NCI-H2171 treated with DMSO at 0.1 percent for 48 hours (cell line): ENCODE data around the gene PTP4A1.

Experiments
- DNase-seq: peaks from one replicate; lab custom pipeline; 2025; lab: John Stamatoyannopoulos, UW

The PTP4A1 gene

DNA sequence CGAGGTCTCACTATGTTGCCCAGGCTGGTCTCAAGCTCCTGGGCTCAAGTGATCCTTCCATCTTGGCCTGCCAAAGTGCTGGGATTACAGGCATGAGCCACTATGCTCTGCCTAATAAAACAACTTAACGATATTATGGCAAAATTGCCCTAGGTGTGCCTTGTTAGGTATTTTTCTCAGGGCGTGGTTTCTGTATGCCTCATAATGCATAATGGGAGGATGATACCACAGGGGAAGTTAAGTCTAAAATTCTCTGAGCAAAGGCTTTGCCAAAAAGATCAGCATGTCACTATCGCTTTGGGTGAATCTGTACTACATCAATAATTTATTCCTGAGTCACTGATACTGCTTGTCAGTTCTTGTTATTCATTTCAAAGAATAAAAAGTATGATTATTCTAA, 15.9 kb upstream of the PTP4A1 start:
- no peak for DNase-seq

DNA sequence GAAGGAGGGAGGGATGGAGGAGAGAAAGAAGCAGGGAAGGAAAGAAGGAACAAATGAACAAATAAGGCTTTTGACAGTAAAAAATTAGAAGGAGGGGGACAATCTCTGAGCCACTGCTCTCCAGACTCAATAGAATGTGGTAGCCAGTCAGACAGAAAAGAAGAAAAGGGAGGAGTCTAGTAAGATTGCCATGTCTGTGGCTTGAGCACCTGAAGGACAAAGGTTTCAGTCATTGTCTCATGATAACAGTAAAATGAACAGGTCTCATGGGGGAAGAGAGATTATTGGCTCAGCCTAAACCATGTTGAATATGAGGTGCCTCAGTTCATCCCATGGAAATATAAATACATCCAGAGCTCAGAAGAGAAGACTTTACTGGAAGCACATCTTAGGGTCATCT, 14.0 kb upstream of the PTP4A1 start:
- DNase-seq = no peak

DNA sequence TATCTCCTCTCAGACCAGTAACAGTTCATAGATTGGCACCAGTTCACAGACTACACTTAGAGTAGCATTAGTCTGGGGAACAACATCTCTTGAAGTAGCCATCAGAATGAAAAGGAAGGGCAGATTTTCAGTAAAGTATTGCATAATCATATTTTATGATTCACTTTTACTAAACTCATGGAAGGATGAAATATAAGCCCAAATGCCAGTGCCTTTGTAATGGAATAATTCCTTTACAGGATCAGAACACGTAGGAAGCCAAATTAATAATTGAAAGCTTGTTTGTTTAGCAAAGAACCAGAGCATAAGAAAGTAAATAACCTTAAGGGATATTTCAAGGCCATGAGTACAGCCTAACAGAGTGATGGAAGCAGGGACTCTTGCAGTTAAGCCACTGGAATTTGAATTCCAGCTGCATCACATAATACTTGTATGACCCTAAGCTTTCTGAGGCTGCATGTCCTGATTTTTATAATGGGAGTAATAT, 11.4 kb upstream of the PTP4A1 start:
- no peak for DNase-seq

DNA sequence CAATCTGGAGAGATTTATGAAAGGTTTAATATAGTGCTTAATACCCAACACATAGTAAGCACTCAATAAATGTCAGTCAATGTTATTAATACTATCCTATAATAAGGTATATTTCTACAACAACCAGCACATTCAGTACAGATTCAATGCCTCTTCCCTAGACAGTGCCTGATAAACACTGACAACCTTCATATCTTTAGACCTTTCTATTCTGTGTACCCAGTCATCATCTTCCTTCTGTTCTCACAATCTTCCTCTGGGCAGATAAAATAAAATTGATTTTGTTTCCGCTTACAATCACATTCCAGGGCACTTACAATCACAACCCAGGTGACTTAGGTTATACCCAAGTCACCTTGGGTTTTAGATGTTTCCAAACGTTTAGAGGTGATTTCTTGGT, 11.0 kb upstream of the PTP4A1 start:
- no peak for DNase-seq

DNA sequence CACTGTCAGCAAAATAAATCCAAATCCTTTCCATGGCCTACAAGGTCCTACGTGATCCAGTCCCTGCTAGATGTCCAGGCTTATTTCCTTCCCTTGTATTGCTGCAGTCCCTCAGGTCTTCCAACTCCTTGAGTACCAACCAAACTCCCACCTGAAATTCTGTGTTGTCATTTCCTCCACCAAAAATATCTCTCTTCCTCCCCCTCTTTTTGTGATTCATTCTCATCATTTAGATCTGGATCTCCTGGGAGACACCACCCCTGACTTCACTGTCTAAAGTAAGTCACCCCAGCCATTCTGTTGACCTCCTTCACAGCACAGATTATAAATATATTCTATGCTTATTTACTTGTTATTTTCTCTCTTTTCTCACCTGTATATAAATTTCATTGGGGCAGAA, 9.0 kb upstream of the PTP4A1 start:
- no peak for DNase-seq

DNA sequence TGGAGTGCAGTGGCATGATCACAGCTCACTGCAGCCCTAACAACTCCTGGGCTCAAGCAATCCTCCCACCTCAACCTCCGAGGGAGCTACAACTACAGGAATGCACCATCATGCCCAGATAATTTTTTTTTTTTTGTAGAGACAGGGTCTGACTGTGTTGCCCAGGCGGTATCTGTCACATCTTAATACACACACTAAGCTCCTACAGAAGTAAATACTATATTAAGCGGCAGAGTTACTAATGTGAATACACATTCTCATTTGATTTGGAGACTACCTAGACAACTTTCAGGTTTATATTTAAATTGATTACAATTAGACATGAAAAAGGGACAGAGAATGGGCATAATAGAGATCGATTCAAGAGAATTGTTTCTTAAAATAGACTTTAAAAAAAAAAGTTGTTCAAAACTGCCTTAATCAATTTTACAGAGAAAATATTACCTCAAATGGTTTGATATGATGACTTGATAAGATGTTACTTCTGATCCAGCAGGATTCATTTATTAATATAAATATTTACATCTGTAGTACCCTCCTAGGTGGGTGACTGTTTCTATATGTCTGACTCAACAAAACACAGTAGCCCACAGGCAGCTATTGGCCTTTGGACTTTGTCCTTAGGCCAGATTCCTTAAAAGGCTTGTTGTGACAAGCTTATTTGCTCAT, 7.1 kb upstream of the PTP4A1 start:
- no peak for DNase-seq

DNA sequence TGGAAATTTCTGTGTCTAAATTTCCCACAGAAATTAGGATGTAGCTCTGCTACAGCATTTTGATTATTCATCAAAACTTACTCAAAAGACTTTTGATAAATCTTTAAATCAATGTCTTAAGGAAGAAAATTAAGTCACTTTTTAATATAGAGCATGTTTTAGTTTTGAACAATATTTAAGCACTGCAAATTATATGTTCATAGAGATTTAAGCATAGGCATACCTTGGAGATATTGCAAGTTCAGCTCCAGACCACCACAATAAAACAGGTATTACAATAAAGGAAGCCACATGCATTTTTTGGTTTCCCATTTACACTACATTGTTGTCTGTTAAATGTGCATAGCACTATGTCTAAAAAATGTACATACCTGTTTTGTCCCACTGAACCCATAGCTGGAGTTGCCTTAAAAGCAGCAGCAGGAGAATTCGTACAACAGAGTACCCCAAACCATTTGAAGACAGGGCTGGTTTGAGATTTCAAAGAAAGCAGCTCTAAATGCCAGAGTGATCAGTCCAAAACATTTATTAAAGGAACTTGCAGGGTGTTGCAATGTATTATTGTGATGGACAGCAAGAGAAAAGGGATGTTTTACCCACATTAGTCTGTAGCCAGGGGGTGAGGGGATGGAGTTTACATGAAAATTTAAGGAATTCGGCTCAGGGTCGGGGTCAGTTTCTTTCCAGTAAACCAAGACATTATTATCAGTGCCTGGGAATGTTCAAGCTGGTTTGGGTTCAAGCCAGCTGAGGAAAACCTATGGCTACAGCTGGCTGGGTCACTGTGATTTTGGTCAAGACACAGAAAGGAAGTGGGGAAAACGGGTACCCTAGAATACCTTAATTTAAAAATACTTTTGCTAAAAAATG, 6.3 kb upstream of the PTP4A1 start:
- no peak for DNase-seq

DNA sequence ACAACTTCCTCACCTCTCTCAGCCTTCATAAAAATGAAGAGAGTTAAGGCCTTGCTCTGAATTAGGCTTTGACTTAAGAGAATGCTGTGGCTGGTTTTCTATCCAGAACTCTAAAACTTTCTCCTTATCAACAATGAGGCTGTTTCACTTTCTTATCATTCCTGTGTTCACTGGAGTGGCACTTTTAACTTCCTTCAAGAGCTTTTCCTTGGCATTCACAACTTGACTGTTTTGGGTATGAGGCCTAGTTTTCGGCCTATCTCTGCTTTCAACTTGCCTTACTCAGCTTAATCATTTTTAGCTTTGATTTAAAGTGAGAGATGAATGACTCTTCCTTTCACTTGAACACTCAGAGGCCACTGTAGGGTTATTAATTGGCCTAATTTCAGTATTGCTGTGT, 4.3 kb upstream of the PTP4A1 start:
- no peak for DNase-seq

DNA sequence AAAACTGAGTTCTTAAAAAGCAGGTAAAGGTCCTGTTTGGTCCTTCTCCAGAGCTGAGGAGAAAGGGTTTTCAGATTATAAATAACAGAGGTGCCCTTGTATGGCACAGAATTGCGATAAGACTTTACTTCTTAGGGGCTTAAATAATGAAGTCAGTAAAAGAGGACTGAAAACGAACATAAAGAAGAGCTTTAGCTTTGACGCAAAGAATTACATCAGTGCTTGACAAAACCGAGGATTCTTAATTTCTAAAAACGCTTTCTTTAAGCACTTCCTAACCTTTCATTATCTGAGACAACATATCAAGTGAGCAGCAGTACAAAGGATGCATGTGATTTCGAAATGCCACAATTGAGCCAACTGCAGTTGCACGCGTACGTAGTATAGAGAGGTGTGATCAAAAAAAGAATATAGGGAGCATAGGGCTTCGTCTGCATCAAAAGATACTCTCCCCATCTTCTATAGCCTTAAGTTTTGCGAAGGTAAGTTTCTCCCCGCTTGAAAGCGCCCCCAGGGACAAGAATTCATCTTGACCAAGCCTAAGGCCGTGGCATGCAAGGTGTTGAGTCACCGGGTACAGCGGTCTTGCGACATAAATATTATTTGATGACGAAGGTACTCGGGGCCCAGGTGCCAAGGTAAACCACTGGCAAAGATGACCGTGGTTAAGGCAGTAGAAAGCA, 778 bp upstream of the PTP4A1 start:
- no peak for DNase-seq

DNA sequence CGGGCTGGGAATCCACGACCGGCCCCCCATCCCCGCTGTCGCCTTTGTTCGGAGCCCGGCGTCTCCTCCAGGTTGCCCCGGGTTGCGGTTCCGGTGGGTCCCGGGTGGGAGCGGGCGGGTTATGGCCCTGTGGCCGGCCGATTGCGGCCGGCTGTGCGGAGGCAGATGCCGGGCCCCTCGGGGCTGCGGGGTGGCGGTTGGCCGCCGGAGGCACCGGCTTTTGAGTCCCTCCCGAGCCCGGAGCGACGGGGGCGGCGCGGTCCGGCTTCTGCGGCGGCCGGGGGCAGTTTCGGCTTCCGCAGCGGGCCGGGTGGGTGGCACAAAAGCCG, 431 bp downstream of the PTP4A1 start:
- DNase-seq = no peak

DNA sequence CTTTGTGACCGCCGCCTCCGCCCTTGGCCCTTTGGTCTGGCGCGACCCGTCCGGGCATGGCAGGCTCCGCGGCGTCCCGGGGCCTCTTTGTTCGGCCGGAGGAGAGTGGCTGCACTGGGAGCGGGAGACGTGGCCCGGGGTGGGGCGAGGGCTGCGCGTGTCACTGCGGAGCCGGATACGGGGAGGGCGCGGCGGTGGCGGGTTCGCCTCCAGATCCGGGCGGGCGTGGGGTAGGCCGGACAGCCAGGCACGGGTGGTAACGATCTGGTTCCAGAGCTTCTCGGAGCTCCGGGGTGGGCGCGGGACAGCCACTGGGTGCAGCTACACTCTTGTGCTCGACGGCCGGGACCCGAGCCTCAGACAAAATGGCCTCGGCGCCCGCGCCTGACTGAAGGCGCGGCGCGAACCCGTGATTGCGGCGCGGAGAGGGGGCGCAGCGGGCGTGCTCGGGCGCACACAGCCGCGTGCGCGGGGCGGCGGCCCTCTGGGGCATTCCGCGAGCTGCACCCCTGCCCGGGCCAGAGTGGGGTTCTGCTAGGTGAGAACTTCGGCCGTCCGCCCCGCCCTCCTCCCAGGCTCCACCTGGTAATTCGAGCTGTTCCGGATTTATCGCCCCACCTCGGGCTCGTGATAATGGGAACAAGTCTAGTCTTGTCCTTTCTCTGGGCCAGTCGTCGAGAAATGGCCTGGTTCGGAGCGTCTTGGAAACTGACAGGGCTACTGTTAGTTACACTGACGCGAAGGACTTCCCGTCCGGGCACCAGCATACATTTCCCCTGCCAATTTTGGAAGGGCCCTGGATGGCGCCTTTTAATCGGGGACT, 1.0 kb downstream of the PTP4A1 start:
- DNase-seq = peak; percentile 80

DNA sequence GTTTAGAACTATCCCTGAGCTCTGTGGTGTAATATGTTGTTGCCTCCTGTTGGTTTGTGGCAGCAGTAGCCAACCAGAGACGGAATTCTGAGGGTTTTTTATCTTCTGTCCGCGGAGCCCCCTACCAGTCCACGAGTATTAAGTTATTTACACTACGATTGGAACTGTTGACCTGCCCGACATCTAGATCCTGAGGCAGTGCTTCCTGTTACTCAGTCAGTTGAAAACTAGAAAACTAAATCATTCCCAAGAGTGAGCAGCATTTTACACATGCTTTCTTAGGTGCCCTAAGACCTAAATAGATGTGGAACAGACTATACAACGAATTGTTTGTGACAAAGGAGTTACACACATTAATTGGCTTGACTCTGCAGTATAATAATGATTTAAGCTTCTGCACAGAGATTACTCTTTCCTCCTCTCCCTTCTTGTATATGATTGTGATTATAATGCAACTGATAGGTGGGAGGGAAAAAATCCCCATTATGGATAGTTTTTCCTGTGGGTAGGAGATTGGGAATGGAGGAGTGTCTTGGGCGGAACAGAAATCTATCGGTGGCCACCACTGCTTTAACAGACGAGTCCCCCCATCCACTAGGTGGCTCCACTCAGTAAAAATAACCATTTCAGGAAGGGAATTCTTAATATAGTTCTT, 1.7 kb downstream of the PTP4A1 start:
- peak; percentile 80 for DNase-seq

DNA sequence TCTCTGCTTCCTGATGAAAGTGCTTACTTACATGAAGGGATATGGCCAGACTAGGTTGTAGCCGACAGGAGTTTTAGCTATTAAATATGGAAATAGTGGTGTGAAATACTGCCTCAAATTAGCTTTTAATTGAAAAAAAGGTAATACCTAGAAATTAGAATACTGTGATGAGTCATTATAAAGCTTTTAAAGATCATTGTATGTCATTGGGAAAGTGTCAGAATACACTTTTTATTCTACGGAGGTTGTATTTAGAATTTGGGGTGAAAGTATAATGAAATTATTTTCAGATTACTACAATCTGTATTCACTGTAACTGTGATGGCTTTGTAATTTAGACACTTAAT, 2.2 kb downstream of the PTP4A1 start:
- no peak for DNase-seq

DNA sequence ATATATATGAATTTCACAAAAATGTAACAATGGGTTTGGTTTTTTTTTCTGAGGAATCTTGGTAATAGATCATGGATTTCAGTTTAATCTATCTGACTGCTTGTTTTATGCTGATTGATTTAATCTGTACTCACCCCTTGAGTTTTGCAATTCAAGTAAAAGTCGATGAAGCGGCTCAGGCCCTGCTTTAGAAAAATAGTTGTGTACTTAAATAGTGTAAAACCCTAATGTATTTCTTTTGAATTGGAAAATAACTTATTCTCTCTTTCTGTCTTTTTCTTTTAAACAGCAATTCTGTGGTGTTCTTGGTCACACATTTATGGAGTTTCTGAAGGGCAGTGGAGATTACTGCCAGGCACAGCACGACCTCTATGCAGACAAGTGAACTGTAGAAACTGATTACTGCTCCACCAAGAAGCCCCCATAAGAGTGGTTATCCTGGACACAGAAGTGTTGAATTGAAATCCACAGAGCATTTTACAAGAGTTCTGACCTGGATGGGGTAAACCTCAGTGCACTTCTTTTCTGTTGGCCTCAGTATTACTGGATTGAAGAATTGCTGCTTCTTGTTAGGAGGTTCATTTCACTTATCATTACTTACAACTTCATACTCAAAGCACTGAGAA, 4.0 kb downstream of the PTP4A1 start:
- no peak for DNase-seq

DNA sequence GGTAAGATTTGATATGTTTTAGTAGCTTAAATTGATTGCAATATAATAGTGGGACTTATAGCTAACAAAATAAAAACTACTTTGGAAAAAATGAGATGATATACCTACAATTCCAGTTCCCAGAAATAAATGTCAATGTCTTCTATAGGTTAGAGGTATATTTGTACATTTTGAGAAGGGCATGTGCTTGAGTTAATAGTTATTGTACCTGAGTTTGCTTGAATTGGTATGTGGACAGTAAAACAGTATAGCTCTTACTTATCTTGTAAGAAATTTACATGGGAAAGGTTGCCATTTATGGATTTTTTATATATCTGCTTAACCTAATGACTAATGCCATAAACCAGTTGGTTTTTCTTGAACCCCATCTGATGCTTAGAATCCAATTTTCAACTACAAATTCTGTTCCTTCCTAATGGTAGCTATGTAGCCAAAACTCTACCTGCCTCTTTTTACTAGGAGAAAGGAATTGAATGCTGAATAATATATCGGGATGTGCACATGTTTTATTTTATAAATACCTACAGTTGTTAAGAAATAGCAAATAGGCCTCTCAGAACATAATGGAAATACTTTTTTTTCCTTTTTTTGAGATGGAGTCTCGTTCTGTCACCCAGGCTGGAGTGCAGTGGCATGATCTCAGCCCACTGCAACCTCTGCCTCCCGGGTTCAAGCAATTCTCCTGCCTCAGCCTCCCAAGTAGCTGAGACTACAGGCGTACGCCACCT, 4.9 kb downstream of the PTP4A1 start:
- DNase-seq = no peak

DNA sequence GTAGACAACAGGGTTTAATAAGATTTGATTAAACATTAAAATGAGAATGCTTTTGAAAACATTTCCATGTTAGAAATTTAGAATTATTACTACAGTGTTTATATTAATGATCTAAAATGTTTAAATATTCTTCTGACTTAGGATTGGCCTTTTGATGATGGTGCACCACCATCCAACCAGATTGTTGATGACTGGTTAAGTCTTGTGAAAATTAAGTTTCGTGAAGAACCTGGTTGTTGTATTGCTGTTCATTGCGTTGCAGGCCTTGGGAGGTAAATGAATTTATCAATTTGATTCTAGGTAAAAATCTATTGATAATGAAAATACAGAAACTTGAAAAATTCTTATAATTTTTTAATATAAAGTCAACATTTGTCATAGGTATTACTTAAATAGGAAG, 6.5 kb downstream of the PTP4A1 start:
- no peak for DNase-seq

DNA sequence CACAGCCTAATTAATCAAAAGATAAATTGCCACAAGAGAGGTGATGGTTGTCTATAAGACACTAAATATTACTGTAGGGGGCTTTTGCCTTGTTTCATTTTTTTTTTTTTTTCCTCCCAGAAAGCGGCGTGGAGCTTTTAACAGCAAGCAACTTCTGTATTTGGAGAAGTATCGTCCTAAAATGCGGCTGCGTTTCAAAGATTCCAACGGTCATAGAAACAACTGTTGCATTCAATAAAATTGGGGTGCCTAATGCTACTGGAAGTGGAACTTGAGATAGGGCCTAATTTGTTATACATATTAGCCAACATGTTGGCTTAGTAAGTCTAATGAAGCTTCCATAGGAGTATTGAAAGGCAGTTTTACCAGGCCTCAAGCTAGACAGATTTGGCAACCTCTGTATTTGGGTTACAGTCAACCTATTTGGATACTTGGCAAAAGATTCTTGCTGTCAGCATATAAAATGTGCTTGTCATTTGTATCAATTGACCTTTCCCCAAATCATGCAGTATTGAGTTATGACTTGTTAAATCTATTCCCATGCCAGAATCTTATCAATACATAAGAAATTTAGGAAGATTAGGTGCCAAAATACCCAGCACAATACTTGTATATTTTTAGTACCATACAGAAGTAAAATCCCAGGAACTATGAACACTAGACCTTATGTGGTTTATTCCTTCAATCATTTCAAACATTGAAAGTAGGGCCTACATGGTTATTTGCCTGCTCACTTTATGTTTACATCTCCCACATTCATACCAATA, 7.8 kb downstream of the PTP4A1 start:
- no peak for DNase-seq

DNA sequence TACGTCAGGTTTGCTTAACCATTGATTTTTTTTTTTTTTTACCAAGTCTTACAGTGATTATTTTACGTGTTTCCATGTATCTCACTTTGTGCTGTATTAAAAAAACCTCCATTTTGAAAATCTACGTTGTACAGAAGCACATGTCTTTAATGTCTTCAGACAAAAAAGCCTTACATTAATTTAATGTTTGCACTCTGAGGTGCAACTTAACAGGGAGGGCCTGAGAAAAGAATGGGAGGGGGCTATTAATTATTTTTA, 8.4 kb downstream of the PTP4A1 start:
- DNase-seq = no peak

DNA sequence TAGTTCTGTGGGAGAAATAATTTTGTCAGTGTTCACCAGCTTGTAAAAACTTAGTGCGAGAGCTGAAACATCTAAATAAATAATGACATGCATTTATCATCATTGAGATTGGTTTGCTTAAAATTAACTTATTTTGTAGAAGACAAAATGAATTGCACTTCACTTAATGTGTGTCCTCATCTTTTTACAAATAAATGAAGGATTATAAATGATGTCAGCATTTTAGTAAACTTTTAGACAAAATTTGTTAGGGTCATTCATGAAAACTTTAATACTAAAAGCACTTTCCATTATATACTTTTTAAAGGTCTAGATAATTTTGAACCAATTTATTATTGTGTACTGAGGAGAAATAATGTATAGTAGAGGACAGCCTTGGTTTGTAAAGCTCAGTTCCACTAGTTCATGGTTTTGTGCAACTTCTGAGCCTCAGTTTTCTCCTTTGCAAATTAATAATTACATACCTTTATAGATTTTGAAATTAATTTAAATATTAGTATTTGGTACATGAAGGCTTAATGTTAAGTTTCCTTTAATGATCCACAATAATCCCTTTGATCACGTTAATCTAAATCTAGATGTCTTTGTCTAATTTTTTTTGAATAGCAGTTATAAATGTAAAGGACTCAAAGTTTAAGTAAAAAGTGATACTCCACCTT, 9.2 kb downstream of the PTP4A1 start:
- DNase-seq = no peak
